Measurements from ENCODE around the gene CUL7. TPM values are rescaled to one million over a fixed set of nuclear protein-coding genes. Genes with fewer than 3 reads are reported as not detected.
A peak's percentile ranks its signal among the peaks of the same experiment; 100 is the strongest.

The CUL7 gene
- total and polyA plus RNA-seq, 9 of the 15 experiments (the other 6 are each of a cell fraction or from before 2014, with no cell fraction given), result 0.44 to 20.1 (median 8.6) TPM

DNA sequence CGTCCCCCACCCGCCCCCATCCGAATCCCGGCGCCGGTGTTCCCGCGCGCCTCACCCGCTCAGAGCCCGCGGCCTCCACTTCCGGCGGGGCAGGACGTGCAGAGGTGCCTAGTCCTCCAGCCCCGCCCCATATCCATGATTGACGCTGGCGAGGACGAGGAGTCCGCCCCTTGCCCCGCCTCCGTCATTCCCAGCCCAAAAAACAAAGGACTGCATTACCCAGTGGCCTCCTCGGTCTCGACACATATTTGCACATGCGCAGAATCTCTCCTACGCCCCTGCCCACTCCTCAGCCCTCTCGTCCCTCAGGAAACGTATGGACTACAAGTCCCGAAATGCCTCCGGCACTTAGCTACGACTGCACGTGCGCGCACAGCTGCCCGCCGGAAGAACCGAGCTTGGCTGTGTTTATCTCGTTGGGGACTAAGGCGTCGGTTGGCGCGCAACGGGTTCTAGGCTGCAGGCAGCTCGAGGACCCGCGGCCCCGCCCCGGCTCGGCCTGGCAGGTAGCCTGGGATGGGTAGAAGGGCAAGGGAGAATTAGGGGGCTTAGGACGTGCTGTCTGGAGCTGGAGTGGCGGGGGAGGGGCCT is 39.7 kb downstream of the CUL7 start, which contains the start of the genes KLHDC3 and MEA1:
Gene KLHDC3 (plus strand): TSS at position 407 of the 591 bp plus-strand sequence. CDS start 2,944 bp downstream, outside the sequence.
Gene MEA1 (minus strand): TSS at position 104 of the 591 bp plus-strand sequence. CDS start 133 bp downstream, outside the sequence.
- Histone ChIP-seq H3K9me3 (replicated peaks; ENCODE audit: control insufficient read depth, insufficient read depth, low read depth, low read length) (no peaks in the 10 kb centered on the region), H3K9me1 (ENCODE audit: control insufficient read depth, insufficient read depth, low read length) (no peaks in the 10 kb centered on the region), H3K4me3 (peak within 1 kb of the TSS; percentile 79), H2AFZ (ENCODE audit: low read depth, low read length) (peak within 1 kb of the TSS; percentile 82), H3K36me3 (ENCODE audit: control insufficient read depth, insufficient read depth, low read length) (peaks cover 70% of the 10 kb centered on the region), H3K4me1 (replicated peaks in 1 of 2; ENCODE audit: control insufficient read depth in 2 of 2, insufficient read depth in 2 of 2, low read length in 2 of 2) (peaks cover 34 to 41% of the 10 kb centered on the region in 2 experiments; a peak in 4 of 5 replicates), H3K27me3 (ENCODE audit: control insufficient read depth in 2 of 2, insufficient read depth in 2 of 2, low read length in 2 of 2) (no peaks in the 10 kb centered on the region), H3K4me2 (ENCODE audit: insufficient read depth, low read length) (peak within 1 kb of the TSS; percentile 100), H3K9ac (ENCODE audit: insufficient read depth in 1 of 2, low read depth in 2 of 2, low read length in 2 of 2) (peak within 1 kb of the TSS; percentile 89 to 92), H3K27ac (ENCODE audit: extremely low read depth, low read depth, low read length) (peak within 1 kb of the TSS; percentile 81), H3K79me2 (ENCODE audit: control insufficient read depth, insufficient read depth, low read length) (peaks cover 49% of the 10 kb centered on the region), H4K20me1 (replicated peaks; ENCODE audit: control insufficient read depth, insufficient read depth, low read length) (peaks cover 4% of the 10 kb centered on the region; the same call in 1 of the 2 replicates)
- in situ Hi-C loops (cut with MboI), result no loop called here
- intact Hi-C loops (cut with micrococcal nuclease), result loop anchor here (1.0 to 2.0 kb wide), 3 partner anchors 35 to 85 kb away; partner anchors contain the start of genes CNPY3, KLC4, MRPL2 and PEX6
- ATAC-seq, result peak; percentile 95
- whole genome bisulfite sequencing (ENCODE audit: insufficient coverage, low coverage, missing lambda C conversion rate), result under 1% methylated on average over 51 of the region's 51 CpGs
- POLR2A ChIA-PET, result interaction anchor here (0.6 to 3.9 kb wide), 27 partner anchors 10 to 1098 kb away, joined by 3 to 23 read pairs (median 4); partner anchors contain the start of genes CUL7, KLC4, MRPL2 and PEX6
- no TSS peak for BruUV-seq (replicated peaks)
- DNase-seq (ENCODE audit: extremely low read depth in 1 of 4, low spot score in 3 of 4), result peak; percentile 97 to 100 (median 98)
- CTCF ChIA-PET (ENCODE audit: low intra/inter-chr PET ratio), result no interaction called here
- FAIRE-seq, result peak; percentile 100
- TF ChIP-seq MEF2D (tag; conservative IDR thresholded peaks at IDR 0.05; ENCODE audit: low read depth) (no peak), RCOR1 (IDR thresholded peaks at IDR 0.05; ENCODE audit: borderline replicate concordance in 1 of 2, low read depth in 2 of 2, low read length in 2 of 2) (0 out of 4 replicates have a peak, but pooled peaks of 1 of the 2 experiments have one; percentile 19), POLR3A (IDR thresholded peaks at IDR 0.05; ENCODE audit: borderline replicate concordance, extremely low read depth, insufficient read depth, insufficient read length) (no peak), ELF1 (tag; IDR thresholded peaks at IDR 0.05) (peak; percentile 88), DIDO1 (tag; IDR thresholded peaks at IDR 0.05; ENCODE audit: low read depth) (peak; percentile 68; the same call in 1 of the 2 replicates), TCF3 (CRISPR knock-in tag; IDR thresholded peaks at IDR 0.05) (0 out of 2 replicates have a peak, but pooled peaks have one; percentile 33), ATF1 (CRISPR knock-in tag; IDR thresholded peaks at IDR 0.05) (no peak), ATF1 (tag; IDR thresholded peaks at IDR 0.05) (peak; percentile 94), ESRRB (CRISPR knock-in tag; IDR thresholded peaks at IDR 0.05; ENCODE audit: borderline replicate concordance) (no peak), SREBF1 (IDR thresholded peaks at IDR 0.05; ENCODE audit: borderline replicate concordance, low read depth, low read length) (peak; percentile 79; the same call in 1 of the 2 replicates), EP400 (IDR thresholded peaks at IDR 0.05) (peak; percentile 90)
- TF ChIP-seq, protein P1, sequence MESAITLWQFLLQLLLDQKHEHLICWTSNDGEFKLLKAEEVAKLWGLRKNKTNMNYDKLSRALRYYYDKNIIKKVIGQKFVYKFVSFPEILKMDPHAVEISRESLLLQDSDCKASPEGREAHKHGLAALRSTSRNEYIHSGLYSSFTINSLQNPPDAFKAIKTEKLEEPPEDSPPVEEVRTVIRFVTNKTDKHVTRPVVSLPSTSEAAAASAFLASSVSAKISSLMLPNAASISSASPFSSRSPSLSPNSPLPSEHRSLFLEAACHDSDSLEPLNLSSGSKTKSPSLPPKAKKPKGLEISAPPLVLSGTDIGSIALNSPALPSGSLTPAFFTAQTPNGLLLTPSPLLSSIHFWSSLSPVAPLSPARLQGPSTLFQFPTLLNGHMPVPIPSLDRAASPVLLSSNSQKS (CRISPR knock-in tag; IDR thresholded peaks at IDR 0.05), result no peak
- TF ChIP-seq, protein P2, sequence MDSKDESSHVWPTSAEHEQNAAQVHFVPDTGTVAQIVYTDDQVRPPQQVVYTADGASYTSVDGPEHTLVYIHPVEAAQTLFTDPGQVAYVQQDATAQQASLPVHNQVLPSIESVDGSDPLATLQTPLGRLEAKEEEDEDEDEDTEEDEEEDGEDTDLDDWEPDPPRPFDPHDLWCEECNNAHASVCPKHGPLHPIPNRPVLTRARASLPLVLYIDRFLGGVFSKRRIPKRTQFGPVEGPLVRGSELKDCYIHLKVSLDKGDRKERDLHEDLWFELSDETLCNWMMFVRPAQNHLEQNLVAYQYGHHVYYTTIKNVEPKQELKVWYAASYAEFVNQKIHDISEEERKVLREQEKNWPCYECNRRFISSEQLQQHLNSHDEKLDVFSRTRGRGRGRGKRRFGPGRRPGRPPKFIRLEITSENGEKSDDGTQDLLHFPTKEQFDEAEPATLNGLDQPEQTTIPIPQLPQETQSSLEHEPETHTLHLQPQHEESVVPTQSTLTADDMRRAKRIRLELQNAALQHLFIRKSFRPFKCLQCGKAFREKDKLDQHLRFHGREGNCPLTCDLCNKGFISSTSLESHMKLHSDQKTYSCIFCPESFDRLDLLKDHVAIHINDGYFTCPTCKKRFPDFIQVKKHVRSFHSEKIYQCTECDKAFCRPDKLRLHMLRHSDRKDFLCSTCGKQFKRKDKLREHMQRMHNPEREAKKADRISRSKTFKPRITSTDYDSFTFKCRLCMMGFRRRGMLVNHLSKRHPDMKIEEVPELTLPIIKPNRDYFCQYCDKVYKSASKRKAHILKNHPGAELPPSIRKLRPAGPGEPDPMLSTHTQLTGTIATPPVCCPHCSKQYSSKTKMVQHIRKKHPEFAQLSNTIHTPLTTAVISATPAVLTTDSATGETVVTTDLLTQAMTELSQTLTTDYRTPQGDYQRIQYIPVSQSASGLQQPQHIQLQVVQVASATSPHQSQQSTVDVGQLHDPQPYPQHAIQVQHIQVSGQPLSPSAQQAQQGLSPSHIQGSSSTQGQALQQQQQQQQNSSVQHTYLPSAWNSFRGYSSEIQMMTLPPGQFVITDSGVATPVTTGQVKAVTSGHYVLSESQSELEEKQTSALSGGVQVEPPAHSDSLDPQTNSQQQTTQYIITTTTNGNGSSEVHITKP (IDR thresholded peaks at IDR 0.05; ENCODE audit: partially characterized antibody), result no peak
